Stimulated activated memory B cell treated with anti-CD40 and anti-IgM and Interleukin-4, amounts not matched to agents 10 μg/mL and 1 μg/mL and 100 μg/mL, for 72 hours (primary cell): ENCODE results near the gene TNFSF12.
A peak's percentile ranks its signal among the peaks of the same experiment; 100 is the strongest.

Source experiments
- ATAC-seq: fragments of 150-1000 bp; cut with Tn5 transposase; 2 replicates; pipeline ENCODE4 v1.10.0; 2021
- H3K27ac Mint-ChIP-seq: one replicate; pipeline ENCODE4 v1.8.0; 2022; ENCODE audit warnings: mild to moderate bottlenecking, mixed read lengths
- H3K27me3 Mint-ChIP-seq: one replicate; pipeline ENCODE4 v1.8.0; 2022; ENCODE audit warnings: mixed read lengths
- H3K36me3 Mint-ChIP-seq: one replicate; pipeline ENCODE4 v1.8.0; 2022; ENCODE audit warnings: mixed read lengths
- H3K4me1 Mint-ChIP-seq: one replicate; pipeline ENCODE4 v1.8.0; 2022; ENCODE audit warnings: mixed read lengths
- H3K4me3 Mint-ChIP-seq: one replicate; pipeline ENCODE4 v1.8.0; 2022; ENCODE audit warnings: mild to moderate bottlenecking, moderate library complexity, mixed read lengths
- H3K9me3 Mint-ChIP-seq: one replicate; pipeline ENCODE4 v1.8.0; 2022; ENCODE audit warnings: mixed read lengths

TNFSF12 gene

DNA sequence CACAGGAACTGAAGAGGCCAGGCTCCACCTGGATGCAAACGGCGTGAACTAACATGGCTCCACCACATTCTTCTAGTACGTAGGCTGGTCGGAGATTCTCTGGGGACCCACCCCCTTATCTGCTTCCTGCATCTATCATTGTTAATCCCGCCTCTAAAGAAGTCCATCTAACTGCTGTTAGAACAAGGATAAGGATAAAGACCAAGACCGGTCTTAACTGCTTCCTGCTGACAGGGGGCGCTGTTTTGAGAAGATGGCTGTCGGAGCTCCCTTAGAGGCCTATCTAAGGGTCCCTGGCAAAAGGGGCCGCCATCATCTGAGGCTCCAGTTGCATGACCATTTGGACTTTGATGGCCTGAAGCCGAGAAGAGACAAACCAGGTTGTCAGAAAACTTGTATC is 25.8 kb upstream of the TNFSF12 start:
- Mint-ChIP-seq H3K27ac (no peak overlapping the region), H3K27me3 (no peaks in the 10 kb centered on the region)

DNA sequence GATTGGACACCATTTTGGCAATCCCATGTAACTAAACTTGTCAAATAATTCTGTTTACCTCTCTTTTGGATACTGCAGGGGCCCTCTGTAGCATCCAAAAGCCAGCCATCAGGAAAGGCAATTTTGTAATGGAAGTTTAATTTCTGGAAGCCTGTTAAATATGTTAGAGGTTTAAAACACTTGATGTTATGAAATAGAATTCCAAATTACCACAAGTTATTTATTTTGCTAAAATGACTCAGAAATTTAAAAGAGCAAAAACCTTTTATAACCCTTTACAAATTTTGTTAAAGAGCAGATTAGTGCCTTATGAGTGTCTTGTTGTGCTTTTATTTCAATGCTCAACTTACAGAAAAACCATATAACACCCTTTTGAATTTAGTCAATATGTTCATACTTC is 20.0 kb upstream of the TNFSF12 start:
- Mint-ChIP-seq H3K27me3 (no peaks in the 10 kb centered on the region), H3K4me3 (no peak overlapping the region), H3K9me3 (peaks cover 8% of the 10 kb centered on the region), H3K27ac (no peak overlapping the region), H3K4me1 (no peaks in the 10 kb centered on the region), H3K36me3 (peaks cover 6% of the 10 kb centered on the region)
- no peak for ATAC-seq

More for the DNA sequence above, 25.8 kb upstream of the TNFSF12 start:
- Mint-ChIP-seq H3K4me3 (no peak overlapping the region), H3K9me3 (peaks cover 3% of the 10 kb centered on the region), H3K36me3 (no peaks in the 10 kb centered on the region), H3K4me1 (peaks cover 5% of the 10 kb centered on the region)
- ATAC-seq = no peak

- H3K27me3 Mint-ChIP-seq = no peaks in the 10 kb centered on the region
- no peak overlapping the region for H3K4me3 Mint-ChIP-seq
- no peaks in the 10 kb centered on the region for H3K4me1 Mint-ChIP-seq
- peaks cover 8% of the 10 kb centered on the region for H3K9me3 Mint-ChIP-seq
- ATAC-seq = no peak
- H3K27ac Mint-ChIP-seq = no peak overlapping the region
- peaks cover 6% of the 10 kb centered on the region for H3K36me3 Mint-ChIP-seq
Observed at GRCh38 chr17:7530023-7530900, 18.6 kb upstream of the TNFSF12 start.

- no peak for ATAC-seq
- Mint-ChIP-seq H3K36me3 (no peaks in the 10 kb centered on the region), H3K4me3 (no peak overlapping the region), H3K4me1 (no peaks in the 10 kb centered on the region), H3K27me3 (no peaks in the 10 kb centered on the region), H3K27ac (no peak overlapping the region), H3K9me3 (no peaks in the 10 kb centered on the region)
Observed at GRCh38 chr17:7538050-7538449, 10.8 kb upstream of the TNFSF12 start.

- H3K36me3 Mint-ChIP-seq = no peaks in the 10 kb centered on the region
- no peak overlapping the region for H3K27ac Mint-ChIP-seq
- H3K4me1 Mint-ChIP-seq = no peaks in the 10 kb centered on the region
- no peaks in the 10 kb centered on the region for H3K27me3 Mint-ChIP-seq
- no peaks in the 10 kb centered on the region for H3K9me3 Mint-ChIP-seq
- no peak overlapping the region for H3K4me3 Mint-ChIP-seq
- ATAC-seq = no peak
Observed at GRCh38 chr17:7538891-7539545, 9.8 kb upstream of the TNFSF12 start.

GRCh38 chr17:7541074-7541621 is 7.7 kb upstream of the TNFSF12 start:
- H3K27me3 Mint-ChIP-seq = no peaks in the 10 kb centered on the region
- no peaks in the 10 kb centered on the region for H3K4me1 Mint-ChIP-seq
- H3K36me3 Mint-ChIP-seq = no peaks in the 10 kb centered on the region
- no peak overlapping the region for H3K27ac Mint-ChIP-seq
- no peaks in the 10 kb centered on the region for H3K9me3 Mint-ChIP-seq
- no peak for ATAC-seq
- H3K4me3 Mint-ChIP-seq = no peak overlapping the region

DNA sequence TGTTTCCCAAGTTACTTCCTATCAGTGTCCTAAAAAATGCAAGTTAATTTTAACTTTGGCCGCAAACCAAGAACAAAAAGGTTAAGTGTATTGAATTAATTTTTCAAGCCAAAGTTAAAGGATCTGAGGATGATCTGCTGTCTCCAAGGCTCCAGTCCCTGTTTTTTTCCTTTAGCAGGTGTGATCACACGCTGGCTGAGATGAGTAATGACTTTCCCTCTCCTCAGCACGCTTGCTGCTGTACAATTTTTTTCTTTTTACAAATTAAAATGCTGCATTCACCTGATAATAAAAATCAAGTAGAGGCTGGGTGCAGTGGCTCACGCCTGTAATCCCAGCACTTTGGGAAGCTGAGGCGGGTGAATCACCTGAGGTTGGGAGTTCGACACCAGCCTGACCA is 3.9 kb upstream of the TNFSF12 start:
- ATAC-seq = no peak
- H3K27ac Mint-ChIP-seq = no peak overlapping the region
- no peak overlapping the region for H3K4me3 Mint-ChIP-seq
- no peaks in the 10 kb centered on the region for H3K36me3 Mint-ChIP-seq
- peaks cover 22% of the 10 kb centered on the region for H3K4me1 Mint-ChIP-seq
- H3K27me3 Mint-ChIP-seq = no peaks in the 10 kb centered on the region
- H3K9me3 Mint-ChIP-seq = no peaks in the 10 kb centered on the region

DNA sequence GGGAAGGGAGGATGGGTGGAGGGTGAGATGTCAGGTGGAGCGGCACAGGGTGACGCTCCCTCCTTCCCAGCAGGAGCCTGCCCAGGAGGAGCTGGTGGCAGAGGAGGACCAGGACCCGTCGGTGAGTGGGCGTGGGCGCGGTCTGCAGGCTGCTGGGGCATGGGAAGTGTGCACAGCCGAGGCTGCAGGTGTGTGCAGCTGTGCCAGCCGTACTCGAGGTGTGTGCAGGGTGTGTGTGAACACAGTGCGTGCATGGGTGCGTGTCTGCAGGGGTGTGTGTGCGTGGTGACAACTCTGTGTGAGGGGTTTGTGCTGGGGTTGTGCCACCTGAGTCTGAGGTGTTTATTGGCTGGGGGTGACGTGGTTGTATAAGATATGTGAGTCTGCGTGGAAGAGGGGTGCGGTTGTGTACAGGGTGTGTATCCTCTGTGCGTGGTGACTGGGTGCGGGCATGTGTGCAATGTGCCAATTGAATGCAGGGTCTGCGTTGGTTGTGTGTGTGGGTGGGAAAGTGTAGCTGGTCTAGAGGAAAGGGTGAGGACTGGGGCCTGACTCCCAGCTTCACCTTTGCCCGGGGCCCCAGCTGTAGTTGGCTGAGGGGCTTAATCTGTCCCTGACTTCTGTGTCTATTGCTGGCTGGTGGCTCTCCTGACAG is 670 bp downstream of the TNFSF12 start:
- peak overlapping the region; percentile 82 for H3K27ac Mint-ChIP-seq
- ATAC-seq = peak; percentile 64
- H3K4me3 Mint-ChIP-seq = peak overlapping the region; percentile 64
- no peaks in the 10 kb centered on the region for H3K9me3 Mint-ChIP-seq
- H3K36me3 Mint-ChIP-seq = peaks cover 4% of the 10 kb centered on the region
- H3K4me1 Mint-ChIP-seq = peaks cover 59% of the 10 kb centered on the region
- H3K27me3 Mint-ChIP-seq = no peaks in the 10 kb centered on the region

DNA sequence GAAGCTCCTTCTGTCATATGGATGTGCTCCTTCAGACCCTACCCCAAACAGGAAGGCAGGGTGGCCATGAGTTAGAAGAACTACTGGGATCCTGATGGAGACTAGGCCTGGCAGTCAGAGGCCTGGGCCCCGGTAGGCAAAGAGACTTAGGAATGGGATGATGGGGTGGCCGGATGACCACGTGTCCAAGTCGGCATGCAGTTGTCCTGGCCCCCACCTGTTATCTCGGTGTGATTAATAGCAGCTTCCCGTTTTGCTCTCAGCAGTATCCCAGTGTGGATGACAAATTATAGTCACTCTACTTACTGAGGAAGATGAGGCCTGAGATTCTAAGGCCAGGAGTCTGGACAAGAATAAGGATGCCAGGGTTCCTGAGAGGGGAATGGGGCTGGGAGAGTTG is 1.5 kb downstream of the TNFSF12 start:
- H3K36me3 Mint-ChIP-seq = peaks cover 4% of the 10 kb centered on the region
- H3K27ac Mint-ChIP-seq = peak overlapping the region; percentile 82
- no peaks in the 10 kb centered on the region for H3K9me3 Mint-ChIP-seq
- no peak overlapping the region for H3K4me3 Mint-ChIP-seq
- H3K27me3 Mint-ChIP-seq = no peaks in the 10 kb centered on the region
- H3K4me1 Mint-ChIP-seq = peaks cover 67% of the 10 kb centered on the region
- no peak for ATAC-seq

DNA sequence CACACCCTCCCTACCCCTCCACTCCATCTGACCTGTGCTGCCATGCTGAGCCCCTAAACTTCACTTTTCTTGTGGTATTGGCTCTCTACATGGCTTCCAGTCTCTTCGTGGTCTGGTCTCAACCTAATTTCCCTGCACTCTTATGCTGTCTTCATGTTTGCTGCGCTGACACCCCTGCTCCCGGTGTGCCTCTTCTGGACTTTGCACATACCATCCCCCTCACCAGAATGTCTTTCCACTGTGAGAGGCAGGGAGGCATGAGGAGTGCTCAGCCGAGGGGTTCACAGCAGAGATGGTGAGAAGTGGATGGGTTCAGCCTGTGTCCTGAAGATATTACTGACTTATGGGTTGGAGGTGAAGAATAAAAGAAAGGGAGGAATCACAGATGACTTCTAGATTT is 2.5 kb downstream of the TNFSF12 start:
- H3K27me3 Mint-ChIP-seq = no peaks in the 10 kb centered on the region
- H3K27ac Mint-ChIP-seq = peak overlapping the region; percentile 82
- H3K4me1 Mint-ChIP-seq = peaks cover 74% of the 10 kb centered on the region
- H3K4me3 Mint-ChIP-seq = no peak overlapping the region
- no peaks in the 10 kb centered on the region for H3K9me3 Mint-ChIP-seq
- ATAC-seq = no peak
- H3K36me3 Mint-ChIP-seq = peaks cover 4% of the 10 kb centered on the region

GRCh38 chr17:7552621-7553051 is 3.8 kb downstream of the TNFSF12 start:
- Mint-ChIP-seq H3K9me3 (no peaks in the 10 kb centered on the region), H3K4me1 (peaks cover 78% of the 10 kb centered on the region), H3K27ac (peak overlapping the region; percentile 82), H3K27me3 (no peaks in the 10 kb centered on the region), H3K4me3 (peak overlapping the region; percentile 1), H3K36me3 (peaks cover 4% of the 10 kb centered on the region)
- ATAC-seq = peak; percentile 91

DNA sequence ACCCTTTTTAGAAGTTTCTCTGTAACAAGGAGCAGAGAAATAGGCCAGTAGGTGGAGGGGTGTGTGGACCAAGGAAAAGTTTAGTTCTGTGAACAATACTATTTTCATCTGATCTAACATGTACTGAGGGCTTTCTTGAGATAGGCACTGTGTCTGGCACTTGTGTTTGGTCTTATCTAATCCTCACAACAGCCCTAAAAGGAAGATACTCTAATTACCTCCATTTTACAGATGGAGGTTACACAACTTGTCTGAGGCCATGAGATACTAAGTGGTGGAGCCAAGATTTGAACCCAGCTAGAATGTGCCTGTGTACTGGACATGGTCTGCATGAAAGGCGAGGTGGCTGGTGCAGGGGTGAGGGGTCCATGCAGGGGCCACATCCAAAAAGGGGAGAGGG is 4.5 kb downstream of the TNFSF12 start:
- no peaks in the 10 kb centered on the region for H3K9me3 Mint-ChIP-seq
- H3K27ac Mint-ChIP-seq = peak overlapping the region; percentile 82
- H3K4me1 Mint-ChIP-seq = peaks cover 78% of the 10 kb centered on the region
- no peaks in the 10 kb centered on the region for H3K27me3 Mint-ChIP-seq
- H3K4me3 Mint-ChIP-seq = no peak overlapping the region
- H3K36me3 Mint-ChIP-seq = peaks cover 4% of the 10 kb centered on the region
- ATAC-seq = no peak

DNA sequence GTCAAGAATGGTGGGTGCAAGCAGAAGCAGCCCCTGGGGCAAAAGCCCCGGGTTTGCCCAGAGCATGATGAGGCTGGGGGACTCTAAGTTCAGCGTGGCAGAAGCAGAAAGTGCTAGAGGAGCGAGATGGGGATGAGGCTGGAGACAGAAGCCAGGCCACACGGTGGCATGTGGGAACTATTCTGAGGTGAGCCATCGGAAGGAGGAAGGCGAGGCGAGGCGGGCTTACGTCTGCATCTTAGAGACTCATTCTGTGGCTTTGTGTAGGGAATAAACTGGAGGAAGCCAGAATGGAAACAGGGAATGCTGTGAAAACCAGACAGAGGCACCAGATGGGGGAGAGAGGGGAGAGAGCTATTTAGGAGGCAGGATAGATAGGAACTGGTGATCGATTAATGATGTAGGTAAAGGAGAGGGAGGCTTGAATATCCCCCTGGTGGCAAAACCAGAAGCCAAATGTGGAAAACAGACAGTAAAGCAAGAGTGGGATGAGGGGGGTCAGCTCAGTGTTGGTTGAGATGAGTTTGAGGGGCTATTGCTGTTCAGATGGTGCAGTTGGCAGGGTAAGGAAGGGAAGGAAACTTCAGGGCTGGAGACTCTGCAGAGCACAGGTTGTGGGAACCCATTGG is 6.6 kb downstream of the TNFSF12 start:
- peaks cover 4% of the 10 kb centered on the region for H3K36me3 Mint-ChIP-seq
- no peak for ATAC-seq
- peaks cover 84% of the 10 kb centered on the region for H3K4me1 Mint-ChIP-seq
- H3K4me3 Mint-ChIP-seq = no peak overlapping the region
- no peaks in the 10 kb centered on the region for H3K9me3 Mint-ChIP-seq
- no peaks in the 10 kb centered on the region for H3K27me3 Mint-ChIP-seq
- H3K27ac Mint-ChIP-seq = peak overlapping the region; percentile 46

GRCh38 chr17:7556627-7557026 is 7.8 kb downstream of the TNFSF12 start:
- H3K4me1 Mint-ChIP-seq = peaks cover 84% of the 10 kb centered on the region
- ATAC-seq = no peak
- H3K27ac Mint-ChIP-seq = peak overlapping the region; percentile 44
- H3K27me3 Mint-ChIP-seq = no peaks in the 10 kb centered on the region
- peaks cover 4% of the 10 kb centered on the region for H3K36me3 Mint-ChIP-seq
- H3K9me3 Mint-ChIP-seq = no peaks in the 10 kb centered on the region
- no peak overlapping the region for H3K4me3 Mint-ChIP-seq
